HG03575 (cell line): ENCODE measurements around the gene ADORA2A.

Experiments used
- ATAC-seq: cut with Tn5 transposase; IDR thresholded peaks from one replicate; pipeline ENCODE4 v1.9.1; 2021; ENCODE audit not compliant: unreplicated experiment, insufficient number of reproducible peaks, low FRiP score; ENCODE audit errors: extremely low read depth

ADORA2A gene

DNA sequence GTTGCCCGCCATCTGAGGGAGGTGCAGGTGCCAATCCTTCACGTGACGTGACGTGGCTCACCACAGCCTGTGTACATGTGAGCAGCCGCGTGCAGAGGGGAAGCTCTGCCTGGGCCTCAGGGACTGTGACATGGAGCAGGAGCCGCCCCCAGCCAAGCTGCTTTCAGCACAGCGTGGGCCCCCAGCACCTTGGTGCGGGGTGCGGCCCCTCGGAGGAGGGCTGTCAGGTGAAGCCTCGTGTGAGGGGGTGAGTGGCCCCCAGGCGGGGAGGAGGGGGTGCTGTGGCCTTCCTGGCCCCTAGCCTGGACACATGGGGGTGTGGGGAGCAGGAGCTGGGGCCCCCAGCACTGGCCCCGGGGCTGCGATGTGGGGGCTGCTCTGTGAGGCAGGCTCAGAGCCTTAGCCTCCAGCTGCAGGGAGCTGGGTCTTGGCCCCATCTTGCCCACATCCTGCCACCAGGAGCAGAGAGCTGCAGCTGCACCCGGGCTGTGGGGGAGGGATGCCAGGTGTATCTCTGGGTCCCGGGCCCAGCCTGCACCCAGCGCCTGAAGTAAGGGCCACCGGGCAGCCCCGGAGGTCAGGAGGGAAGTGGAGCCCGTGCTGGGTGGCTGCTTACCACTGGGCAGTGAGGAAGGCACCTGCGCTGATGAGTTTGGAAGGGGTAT is at the start of gene ADORA2A:
Gene ADORA2A (plus strand): TSS at position 100 of the 665 bp plus-strand sequence. CDS start 5,806 bp downstream, outside the sequence.
- ATAC-seq, result no peak

DNA sequence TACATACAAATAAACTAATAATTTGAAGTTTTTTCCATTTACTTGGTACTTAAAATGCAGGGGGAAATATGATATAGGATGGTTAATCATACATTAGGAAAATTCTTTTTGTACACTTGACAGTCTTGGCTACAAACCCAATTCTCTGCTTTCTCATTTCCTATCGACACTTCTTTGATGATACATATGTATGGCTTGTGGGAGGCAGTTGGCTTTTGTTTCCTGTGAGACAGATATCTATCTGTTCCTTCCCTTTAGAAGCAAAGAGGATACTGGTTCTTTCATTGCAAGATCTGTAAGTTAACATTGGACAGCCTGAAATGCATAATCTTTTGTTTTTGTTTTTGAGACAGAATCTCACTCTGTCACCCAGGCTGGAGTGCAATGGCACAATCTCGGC is 47.9 kb upstream of the ADORA2A start:
- no peak for ATAC-seq

DNA sequence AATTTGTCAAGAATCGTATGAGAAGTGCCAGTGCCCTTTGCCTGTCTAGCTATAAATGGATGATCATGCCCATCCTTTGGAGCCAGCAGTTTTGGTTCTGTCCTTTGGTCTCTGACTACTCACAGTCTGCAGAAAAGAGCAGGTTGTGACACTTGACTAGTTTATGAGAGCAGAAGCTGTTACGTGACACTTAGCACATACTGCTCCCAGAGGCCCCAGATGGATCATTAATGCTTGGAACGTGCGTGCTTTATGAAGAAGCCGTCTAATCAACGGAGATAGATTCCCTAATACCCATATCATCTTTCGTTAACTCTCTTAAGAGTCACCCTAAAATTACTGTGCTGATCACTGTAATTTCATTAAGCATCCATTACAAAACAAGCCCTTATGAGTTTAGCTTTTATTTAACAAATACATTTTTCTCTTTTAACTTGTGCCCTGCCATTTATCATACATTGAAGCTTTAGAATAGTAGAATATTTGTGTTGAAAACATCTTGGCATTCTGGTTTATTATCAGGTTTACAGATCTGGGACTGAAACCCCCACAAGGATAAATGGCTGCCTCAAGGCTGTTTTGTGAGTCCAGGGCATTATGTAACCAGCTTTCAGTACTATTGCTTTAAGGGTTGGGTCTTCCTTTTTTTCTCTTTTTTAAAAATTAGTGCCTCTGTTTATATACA is 47.0 kb upstream of the ADORA2A start:
- ATAC-seq, result no peak

DNA sequence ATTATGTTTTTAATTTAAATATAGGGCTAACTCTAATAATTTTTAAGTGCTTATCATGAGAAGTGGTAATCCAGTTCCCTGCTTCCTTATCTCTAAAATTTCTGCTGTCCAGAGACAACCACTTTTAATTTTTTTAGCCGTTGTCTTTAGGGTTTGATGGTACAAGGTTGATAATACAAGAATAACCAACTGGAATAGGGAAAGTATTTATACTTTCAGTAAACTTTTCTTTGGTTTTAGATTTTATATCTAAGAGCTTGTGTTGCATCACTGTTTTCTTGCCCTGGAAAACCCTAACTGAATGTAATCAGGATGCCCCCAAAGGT is 46.5 kb upstream of the ADORA2A start:
- ATAC-seq, result no peak

DNA sequence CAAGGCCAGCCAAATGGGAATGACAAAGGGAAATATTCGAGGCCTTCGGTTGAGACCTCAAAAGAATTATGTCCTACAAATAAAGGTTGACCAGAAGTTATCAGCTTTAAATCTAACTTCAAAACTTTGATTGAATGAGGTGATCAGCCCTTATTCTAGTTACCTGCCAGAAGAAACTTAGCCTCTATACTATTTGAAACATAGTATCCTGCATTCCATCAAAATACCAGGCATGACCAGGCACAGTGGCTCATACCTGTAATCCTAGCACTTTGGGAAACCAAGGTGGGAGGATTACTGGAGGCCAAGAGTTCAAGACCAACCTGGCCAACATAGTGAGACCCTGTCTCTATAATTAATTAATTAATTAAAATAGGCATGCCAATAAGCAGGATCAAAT is 44.3 kb upstream of the ADORA2A start:
- ATAC-seq, result no peak

DNA sequence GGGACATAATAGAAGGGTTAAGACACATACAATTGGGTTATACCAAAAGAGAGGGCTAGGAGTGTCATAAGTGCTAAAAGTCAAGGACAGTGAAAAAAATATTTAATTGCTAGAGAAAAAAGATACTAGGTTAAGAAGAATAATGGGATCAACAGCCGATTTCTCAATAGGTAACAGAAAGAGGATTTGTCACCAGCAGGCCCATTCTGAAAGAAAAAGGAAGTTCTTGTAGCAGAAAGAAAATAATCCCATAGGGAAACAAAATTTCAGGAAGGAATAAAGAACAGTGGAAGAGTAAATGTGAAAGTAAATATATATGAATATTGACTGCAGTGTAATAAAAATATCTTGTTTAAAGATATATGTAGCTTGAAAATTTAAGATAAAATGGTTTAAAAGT is 43.3 kb upstream of the ADORA2A start:
- ATAC-seq, result no peak

DNA sequence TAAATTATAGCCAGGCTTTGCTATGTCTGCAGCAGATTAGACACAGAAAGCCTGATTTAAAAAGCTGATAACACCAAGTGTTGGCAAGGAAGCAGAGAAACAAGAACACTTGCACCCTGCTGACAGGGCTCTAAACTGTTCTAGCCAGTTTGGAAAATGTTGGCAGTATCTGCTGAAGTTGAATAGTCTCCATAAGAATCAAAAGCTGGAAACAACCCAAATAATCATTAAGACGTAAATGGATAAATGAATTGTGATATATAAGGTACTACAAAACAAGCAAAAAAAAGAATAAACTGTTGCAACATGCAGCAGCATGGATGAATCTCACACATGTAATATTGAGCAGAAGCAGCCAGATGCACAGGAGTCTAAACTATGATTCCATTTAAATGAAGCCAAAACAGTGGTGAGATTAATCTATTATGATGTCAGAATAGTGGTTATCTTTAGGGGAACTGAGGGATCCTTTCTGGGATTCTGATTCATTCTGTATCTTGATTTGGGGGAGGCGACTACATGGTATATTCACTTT is 40.4 kb upstream of the ADORA2A start:
- ATAC-seq, result no peak

DNA sequence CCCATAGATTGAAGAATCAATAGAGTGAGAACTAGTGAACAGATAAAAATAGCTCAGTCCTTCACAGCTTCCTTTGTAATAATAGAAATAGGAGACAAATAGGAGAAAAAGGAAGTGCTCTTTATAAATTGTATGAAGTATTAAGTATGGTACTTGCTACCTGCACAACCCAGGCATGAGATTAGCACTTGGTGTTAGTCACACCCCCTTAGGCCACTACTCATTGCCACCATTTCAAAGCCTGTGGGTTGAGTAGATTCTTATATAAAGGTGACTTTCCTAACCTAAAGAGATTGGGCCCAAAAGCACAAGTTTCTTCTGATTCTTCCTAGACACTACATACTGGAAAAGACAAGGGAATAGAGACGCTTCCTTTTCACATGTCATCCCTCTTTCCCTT is 37.7 kb upstream of the ADORA2A start:
- no peak for ATAC-seq

DNA sequence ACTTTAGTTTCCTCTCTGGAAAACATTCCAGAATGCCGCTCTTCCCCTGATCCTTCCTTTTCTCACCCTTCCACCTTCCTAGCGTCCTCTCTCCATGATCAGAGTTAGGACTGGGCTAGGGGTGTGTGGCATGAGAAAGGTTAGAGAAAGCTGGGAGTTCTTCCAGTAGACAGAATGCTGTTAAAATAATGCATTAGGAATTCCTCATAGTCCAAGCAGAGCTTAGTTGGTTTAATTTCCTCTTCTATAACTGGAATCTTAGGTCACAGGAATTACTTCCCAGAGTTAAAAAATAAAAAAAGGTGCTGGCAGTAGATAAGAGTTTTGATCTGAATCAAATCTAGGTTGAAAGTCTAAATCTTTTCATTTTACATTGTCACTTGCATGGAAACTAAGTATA is 37.2 kb upstream of the ADORA2A start:
- no peak for ATAC-seq

DNA sequence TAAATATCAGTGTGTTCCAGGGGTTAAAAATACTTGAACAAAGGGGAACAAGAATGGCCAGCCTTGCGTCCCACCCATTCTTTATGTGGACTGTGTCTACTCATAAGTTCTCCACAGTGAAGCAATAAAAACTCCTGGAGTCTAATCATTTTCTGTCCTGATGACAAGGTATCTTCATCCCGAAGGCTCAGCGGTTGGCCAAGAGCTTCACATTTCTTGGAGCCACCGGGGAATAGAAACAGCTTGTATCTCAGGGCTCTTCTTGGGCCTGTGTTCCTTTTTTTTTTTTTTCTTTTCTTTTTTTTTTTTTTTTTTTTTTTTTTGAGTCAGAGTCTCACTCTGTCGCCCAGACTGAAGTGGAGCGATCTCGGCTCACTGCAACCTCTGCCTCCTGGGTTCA is 36.8 kb upstream of the ADORA2A start:
- no peak for ATAC-seq

DNA sequence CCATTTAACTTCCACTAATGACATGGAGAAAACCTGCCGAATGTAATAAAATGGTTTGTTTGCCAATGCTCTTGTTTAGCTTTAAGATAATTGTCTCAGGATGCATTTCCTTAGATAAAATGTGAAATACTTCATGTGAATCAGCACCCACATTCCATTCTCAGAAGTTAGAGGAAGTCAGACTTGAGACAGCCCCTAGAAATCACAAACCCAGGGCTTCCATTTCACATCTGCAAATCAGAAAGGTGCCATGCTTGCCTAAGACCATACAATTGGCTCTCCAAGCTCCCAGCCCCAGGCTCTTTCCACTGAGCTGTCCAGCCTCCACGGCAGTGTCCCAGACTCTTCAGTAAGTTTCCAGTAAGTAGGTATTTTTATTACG is 35.6 kb upstream of the ADORA2A start:
- ATAC-seq, result no peak

DNA sequence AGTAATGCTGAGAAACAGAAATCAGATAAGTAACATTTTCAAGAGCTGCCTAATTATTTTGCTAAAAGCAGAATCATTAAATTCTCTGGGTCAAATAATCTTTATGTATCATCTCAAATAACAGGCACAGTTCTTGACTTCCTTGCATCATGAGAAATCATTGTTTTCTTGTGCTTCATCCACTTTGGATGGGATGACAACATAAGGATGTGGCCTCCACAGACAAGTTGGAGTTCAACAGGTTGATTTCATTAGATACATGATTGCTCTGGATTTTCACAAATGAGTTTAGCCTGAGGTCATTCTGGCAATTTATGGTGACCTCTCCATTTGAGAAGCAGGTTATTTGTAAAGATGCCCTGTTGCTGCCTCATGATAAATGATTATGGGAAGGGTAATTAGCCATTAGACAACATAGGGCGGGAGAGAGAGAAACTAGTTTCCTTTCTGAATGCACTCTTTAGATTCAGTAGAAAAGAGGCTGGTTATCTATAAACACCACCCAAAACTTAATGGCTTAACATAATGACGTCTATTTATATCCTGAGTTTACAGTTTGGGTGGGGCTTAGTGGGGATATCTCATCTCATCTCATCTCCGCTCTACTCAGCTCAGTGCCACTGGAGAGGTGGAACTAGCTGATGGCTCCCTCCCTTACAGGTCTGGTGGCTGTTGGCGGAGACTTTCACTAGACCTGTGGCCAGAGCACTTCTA is 35.0 kb upstream of the ADORA2A start:
- no peak for ATAC-seq

DNA sequence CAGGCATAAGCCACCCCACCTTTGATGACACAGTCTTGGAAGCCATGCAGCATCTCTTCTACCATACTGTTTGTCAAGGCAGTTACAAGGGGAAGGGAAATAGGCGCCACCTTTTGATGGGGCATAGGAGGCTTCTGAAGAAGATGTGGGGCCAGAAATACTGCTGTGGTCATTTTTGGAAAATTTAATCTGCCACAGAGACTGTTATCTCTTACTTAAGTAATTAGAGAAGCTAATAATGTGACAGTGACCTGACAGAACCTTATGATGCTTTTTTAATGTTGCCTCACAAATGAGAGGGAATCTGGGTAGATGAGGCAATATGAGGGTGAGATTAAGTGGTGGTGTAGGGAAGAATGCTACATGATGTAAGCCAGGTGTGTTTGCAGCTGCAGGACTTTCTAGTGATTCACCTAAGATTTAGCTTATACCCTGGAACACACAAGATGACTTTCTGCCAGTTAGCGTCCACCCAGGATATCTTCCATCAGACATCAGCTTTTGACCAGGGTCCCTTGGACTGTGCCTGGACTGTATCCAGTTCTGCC is 34.3 kb upstream of the ADORA2A start:
- ATAC-seq, result no peak

DNA sequence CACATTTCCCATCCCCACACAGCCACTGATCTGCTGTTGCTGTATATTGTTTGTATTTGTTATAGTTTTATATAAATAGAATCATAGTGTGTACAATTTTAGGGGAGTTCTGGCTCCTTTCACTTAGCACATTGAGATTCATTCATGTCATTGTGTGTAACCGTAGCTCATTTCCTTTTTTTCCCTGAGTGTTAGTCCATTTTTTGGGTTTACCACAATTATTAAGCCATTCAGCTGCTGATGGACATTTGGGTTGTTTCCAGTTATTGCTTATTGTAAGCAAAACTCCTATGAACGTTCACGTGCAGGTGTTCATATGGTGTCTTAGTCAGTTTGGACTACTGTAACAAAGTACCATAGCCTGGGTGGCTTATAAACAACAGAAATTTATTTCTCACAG is 33.6 kb upstream of the ADORA2A start:
- no peak for ATAC-seq

DNA sequence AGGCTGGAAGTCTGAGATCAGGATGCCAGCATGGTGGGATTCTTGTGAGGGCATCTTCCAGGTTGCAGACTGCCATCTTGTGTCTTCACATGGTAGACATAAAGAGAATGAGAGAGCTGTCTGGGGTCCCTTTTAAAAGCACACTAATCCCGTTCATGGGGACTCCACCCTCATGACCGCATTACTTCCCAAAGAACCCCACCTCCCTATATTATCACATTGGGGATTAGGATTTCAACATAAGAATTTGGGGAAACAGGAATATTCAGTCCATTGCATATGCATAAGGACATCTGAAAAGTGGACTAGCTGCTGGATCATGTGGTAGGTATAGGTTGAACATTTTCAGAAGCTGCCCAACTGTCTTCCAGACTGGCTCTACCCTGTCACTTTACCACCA is 33.1 kb upstream of the ADORA2A start:
- no peak for ATAC-seq

DNA sequence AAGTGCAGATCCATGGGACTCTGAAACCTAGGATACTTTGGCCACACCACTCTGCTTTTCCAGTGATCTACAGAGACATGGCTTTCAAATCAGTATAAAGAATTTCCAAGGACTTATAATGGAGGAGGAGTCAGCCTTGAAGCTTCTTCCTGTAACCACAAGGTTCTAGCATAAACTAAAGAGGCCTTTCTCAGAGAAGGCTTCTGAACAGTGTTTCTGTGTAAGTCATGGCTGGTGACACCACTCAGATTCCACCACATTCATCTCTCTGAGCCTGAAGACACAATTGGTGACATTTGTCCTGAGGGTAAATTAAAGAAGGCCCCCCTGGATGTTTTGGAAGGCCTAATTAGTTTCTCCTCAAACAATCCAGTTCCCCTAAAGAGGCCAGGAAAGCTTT is 29.0 kb upstream of the ADORA2A start:
- no peak for ATAC-seq

DNA sequence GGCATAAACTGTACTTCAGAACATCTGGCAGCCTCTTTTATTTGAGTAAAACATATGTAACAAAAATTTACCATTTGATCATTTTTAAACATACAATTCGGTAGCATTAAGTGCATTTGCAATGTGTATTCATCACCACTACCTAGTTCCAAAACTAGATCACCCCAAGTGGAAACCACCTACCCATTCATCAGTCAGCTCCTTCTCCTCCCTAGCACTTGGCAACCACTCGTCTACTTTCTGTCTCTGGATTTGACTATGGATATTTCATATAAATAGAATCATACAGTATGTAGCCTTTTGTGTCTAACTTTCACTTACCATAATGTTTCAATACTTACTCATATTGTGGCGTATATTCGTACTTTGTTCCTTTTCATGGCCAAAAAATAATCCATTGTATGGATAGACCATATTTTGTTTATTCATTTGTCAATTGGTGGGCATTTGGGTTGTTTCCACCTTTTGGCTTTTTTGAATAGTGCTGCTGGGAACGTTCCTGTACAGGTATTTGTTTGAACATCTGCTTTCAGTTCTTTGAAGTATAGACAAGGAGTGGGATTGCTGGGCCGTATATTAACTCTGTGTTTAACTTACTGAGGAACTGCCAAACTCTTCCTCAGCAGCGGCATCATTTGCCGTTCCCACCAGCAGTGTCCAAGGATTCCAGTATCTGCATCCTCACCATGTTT is 27.2 kb upstream of the ADORA2A start:
- no peak for ATAC-seq

DNA sequence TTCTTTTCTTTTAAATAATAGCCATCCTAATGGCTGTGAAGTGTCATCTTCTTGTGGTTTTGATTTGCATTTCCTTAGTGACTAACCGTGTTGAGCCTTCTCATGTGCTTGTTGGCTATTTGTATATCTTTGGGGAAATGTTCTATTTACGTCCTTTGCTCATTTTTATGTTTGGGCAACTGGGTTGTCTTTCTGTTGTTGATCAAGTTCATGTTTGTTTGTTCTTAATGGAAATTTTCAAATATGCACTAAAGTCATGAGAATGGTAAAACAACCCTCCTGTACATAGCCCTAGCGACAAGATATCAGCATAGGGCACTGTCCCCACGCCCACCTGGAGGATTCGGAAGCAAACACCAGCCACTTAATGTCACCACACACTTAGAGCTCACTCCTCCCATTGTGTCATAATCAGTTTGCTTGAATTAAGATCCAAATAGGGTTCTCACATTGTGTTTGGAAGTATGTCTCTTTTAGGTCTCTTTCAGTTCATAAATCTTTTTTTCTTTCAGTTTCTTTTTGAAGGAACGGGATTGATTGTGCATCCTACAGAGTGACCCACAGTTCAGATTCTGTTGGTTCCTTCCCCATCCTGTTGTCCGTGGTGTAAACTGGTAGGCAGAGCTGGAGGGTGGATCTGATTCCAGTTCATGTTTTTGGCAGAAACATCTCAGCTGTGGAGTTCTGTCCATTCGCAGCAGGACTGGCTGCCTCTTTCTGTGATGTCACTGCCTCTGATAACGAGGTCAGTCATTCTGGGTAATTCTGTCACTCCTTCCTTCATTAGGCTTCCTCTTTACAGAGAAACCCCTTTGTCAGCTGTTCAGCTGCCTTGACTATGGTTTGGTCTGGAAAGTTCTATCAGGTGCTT is 26.4 kb upstream of the ADORA2A start:
- no peak for ATAC-seq
